HG03103 (cell line): ENCODE data around the gene ENKUR.
"Not testable (repeated sequence)": the region's sequence is repeated elsewhere in the genome, so short reads cannot be mapped to it uniquely, and the experiment has no call there.

Experiments used
- ATAC-seq: cut with Tn5 transposase; IDR thresholded peaks from one replicate; pipeline ENCODE4 v1.9.1; 2021; ENCODE audit warnings: low read depth; ENCODE audit not compliant: unreplicated experiment

The ENKUR gene

GRCh38 chr10:25026463-25026862 is 10.5 kb upstream of the ENKUR start:
- ATAC-seq, result no peak

- ATAC-seq, result no peak
Measured at GRCh38 chr10:25024528-25024927, 8.6 kb upstream of the ENKUR start.

GRCh38 chr10:25023278-25023677 is 7.3 kb upstream of the ENKUR start:
- no peak for ATAC-seq

DNA sequence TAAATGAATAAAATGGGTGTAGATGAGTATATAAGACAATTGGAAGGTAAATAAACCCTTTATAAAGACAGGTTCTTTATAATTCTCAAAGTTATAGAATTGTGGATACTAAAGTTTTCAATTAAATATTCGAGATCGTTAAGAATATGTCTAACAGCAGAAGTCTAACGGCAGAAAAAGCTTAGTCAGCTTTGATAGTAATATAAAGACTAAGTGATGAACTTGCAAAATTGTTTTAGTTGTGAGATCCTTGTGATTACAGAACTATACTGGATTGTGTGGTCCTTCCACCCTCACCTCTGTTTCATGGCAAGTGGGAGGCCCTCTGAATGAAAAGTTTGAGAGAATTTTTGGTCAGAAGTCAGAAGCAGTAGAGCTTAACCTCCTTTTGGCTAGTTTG is 2.7 kb upstream of the ENKUR start:
- ATAC-seq, result no peak

DNA sequence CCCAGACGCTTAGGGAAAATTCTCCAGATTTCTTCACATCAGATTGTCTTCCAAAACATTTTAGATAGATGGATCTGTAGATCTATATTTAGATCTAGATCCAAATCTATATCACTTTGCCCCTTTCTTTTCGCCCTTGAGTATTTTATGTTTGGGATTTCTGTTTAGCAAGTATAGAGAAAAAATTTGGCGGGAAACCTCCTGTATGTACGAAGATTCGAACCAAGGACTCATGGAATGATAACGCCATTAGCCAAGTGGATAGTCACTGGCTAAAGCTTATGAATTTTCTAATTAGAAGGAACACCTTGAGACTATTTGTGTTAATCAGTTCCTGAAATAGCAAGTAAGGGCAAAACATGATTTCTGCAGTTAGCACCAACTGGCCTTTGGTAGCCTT is 1.7 kb upstream of the ENKUR start:
- no peak for ATAC-seq

GRCh38 chr10:25017154-25017590 is 1.2 kb upstream of the ENKUR start:
- peak; percentile 3 for ATAC-seq

DNA sequence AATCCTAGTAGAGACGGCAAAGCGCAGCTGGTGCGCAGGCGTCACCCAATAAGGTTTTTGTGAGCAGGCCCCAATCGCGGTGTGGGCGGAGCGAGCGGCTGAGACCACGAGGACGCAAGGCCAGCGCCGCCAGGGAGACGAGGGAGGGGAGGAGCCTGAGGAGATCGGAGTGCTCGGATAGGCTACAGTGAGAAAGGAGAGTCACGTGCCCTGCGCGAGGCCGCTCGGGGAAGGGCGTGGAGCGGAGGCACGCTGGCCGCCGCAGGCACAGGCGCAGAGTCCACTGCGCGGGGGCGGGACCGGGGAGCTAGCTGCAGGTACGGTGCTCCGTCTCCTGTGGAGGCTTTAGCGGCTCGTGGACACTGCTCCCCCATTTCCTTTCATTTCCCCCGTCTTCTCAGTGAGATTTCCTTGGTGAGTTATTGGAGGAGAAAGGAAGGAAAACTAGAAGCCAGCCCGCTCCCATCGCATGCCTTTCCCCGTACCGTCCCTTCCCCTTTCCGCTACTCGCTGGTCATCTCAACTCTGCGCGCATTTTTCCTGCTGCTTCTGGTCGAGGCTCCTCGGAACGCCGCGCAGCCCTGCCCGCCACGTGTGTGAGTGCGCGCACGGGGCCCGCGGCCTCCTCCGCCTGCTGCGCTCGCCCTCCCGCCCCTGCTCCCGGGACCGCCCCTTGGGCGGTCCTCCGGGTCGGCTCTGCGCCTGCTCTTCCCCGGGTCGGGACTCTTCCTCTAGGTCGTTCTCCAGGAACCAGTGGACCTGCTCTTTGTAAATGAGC is 607 bp upstream of the ENKUR start, which contains the start of gene THNSL1:
Gene THNSL1, plus strand, starts transcription at position 237 of the 778 bp plus-strand sequence. CDS start 6,612 bp downstream, outside the sequence.
- peak; percentile 96 for ATAC-seq

DNA sequence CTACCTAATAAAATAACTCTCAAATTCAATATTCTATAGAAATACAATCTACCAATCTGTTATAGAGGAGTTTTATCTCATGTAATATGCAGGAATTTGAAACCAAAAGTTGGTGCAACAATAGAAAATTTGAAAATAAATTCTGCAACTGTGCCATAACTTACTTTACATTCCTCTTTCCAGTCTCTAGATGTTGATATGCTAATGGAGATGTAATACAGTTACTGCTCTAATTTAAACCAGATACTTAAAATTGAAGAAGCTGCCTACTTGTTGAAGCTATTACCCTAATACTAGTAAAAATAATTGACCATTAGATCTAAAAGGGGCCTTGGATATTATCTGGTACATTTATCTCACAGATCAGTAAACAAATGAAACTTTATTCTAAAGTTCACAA is 1.4 kb downstream of the ENKUR start:
- ATAC-seq, result no peak

- ATAC-seq, result not testable (repeated sequence)
Measured at GRCh38 chr10:25011591-25011990, 4.4 kb downstream of the ENKUR start.

DNA sequence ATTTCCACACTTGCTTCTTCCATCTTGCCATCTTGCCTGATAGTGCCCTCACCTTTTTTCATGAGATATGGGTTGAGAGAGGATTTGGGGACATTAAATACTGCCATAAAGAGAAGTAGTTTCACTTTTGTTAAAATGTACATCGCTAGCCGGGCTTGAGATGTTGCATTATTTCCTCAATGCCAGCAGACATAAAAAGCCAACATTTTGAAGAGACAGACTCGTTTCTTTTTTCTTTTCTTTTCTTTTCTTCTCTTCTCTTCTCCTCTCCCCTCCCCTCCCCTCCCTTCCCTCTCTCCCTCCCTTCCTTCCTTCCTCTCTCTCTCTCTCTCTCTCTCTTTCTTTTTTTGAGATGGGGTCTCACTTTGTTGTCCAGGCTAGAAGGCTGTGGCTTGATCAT is 17.9 kb downstream of the ENKUR start:
- no peak for ATAC-seq

GRCh38 chr10:24995072-24995471 is 20.9 kb downstream of the ENKUR start:
- no peak for ATAC-seq

DNA sequence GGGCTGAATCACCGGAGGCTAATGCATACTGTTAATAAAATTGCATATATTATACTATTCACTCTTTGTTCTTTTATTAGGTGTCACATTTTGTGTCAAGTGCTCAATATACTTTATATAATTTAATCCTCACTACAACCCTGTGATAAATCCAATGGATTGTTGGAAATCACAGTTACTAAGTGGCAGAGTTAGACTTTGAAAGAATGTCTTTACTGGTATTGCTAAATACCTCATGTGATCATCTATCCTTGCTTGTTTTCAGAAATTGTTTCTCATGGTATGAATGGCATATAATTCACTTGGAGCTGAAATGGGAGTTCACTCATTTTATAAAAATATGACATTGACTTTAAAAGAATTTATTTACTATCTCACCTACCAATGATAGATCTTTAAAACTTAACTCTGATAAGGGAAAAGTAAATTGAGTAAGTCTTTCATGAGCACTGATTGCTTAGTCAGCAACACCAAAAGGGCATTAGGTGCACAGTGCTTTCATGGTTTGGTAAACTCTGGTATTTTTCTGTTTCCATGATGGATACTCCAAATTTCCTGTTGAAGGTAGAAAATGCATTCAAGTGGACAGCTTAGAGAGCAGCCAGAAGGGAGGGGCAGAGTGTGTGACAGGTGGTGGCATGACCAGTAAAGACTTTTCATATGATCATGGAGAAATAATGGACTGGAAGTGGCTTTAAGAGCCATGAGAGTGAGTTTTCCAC is 22.6 kb downstream of the ENKUR start:
- ATAC-seq, result no peak

GRCh38 chr10:24992512-24993133 is 23.3 kb downstream of the ENKUR start:
- no peak for ATAC-seq

GRCh38 chr10:24991298-24991697 is 24.7 kb downstream of the ENKUR start:
- no peak for ATAC-seq

DNA sequence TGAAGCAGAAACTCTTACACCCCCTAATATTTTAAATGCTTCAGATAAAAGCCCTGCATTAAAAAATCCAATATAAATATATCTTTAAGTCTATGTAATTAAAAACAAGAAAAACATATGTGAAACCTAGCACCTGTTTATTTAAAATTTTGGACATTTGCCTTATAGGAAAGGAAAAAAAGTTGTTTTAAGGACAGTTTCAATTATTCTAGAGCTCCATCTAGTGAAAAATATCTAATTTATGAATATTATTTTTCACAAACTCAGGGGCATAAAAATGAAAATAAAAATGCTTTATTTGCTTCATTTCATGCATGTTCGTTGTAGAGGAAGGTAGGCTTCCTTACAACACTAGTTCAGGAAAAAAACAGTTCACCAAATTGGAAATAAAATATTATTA is 26.1 kb downstream of the ENKUR start:
- ATAC-seq, result no peak

DNA sequence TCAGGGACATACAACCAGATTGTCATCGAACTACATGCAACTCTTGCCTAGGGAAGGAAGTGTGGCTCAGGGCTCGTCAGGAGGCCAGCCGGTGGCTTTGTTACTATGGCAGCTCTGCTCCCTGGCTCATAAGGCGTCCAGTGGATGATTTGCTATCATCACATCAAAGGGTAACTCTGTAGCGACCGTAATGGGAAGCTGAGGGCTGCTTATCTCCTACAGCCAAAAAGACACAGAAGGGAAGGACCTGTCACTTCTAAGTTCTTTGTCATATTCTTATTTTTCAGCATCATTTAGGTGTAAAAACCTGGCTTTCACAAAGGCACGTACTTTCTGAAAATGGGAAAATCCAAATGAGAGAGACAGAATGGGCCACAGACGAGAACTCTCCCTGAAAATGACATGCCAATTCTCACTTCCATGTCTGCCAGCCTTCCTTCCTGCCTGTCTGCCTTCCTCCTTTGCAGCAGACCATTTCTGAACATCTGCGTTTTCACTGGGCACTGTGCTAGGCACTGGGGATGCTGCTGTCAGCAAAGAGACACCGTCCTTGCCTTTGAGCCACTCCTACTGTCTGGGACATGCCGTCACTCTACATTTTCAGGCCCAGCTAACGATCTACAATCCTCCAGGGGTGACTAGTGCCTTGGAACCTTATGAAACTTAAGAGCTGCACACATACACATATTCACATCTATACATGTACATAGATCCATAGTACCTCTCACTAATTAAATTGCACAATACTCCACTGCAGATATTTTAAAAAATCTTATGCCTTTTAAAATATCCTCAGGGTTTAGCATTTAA is 26.9 kb downstream of the ENKUR start:
- no peak for ATAC-seq

DNA sequence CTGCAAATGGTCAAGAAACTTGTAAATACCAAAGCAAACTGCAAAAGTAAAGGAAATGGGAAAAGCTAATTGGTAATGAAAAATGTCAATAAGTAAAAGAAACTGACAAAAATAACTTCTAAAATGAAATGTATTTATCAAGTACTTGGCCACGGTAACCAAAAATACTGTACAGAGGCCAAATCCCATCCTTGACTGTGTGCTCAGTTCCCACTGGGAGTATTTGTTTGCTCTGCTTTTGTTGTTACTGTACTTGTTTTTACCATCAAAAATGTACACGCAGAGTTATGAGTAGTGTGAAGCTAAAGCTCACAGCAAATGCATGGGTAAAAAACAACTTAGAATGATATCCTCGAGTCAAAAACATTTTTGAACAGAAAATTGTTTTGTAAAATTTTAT is 31.1 kb downstream of the ENKUR start:
- ATAC-seq, result no peak

DNA sequence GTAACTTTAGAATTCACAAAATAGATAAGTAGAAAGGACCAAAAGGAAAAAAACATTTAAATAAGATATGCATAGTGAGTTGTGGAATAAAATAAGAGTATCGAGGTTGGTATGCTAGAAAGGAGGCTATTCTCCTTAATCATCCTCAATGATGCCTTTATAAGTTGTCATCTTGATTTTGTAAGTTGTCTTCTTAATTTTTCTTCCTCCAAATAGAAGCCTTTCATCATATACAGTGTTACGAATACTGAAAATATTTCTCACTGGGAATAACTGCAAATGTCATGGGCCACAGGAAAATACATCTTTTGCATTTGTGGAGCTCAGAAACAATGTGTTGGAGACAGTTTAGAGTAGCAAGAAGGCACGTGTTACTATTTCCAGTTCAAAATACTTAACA is 32.0 kb downstream of the ENKUR start:
- no peak for ATAC-seq

DNA sequence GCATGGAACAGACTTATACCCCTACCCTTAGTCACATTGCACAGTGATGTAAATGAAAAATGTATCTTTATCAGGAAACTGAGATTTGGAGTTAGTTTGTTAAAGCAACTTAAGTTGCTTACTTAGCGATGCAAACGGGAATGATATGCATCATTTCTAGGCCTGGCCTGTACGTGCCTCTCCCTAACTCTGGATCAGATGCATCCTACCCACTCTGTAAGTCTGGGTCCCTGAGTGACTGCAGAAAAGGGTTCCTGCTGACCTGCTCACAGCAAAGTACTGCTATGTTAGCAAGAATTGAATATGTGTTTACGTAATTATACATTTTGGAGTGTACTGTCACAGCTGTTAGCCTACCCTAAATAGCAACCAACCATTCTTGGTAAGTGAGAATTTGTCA is 32.8 kb downstream of the ENKUR start:
- ATAC-seq, result no peak

GRCh38 chr10:24982319-24983112 is 33.4 kb downstream of the ENKUR start:
- ATAC-seq, result peak; percentile 51
